Ascending aorta (tissue), 2 donors: Measurements from ENCODE around the gene COQ8A. TPM values are rescaled to one million over a fixed set of nuclear protein-coding genes. Genes with fewer than 3 reads are reported as not detected.

Source experiments
- DNase-seq, 2 donors: peaks; one replicate each; pipeline ENCODE4 v3.0.0-alpha.2; 2019; ENCODE audit warnings: low spot score in 2 of 2
- H3K27ac ChIP-seq, 2 donors: fragments of 200-600 bp; sonication (generic); one replicate each; pipeline ENCODE4 v1.5.1; 2016 to 2017; ENCODE audit warnings: mild to moderate bottlenecking in 1 of 2
- H3K27me3 ChIP-seq: fragments of 200-600 bp; sonication (generic); one replicate; pipeline ENCODE4 v1.5.1; 2017
- H3K36me3 ChIP-seq, 2 donors: fragments of 200-600 bp; sonication (generic); one replicate each; pipeline ENCODE4 v1.5.1; 2016
- H3K4me1 ChIP-seq, 2 donors: fragments of 200-600 bp; sonication (generic); one replicate each; pipeline ENCODE4 v1.5.1; 2016 to 2017; ENCODE audit warnings: mild to moderate bottlenecking in 1 of 2
- H3K4me3 ChIP-seq, 2 donors: fragments of 200-600 bp; sonication (generic); one replicate each; pipeline ENCODE4 v1.5.1; 2016 to 2017; ENCODE audit warnings: mild to moderate bottlenecking in 1 of 2
- H3K9me3 ChIP-seq, 2 donors: fragments of 200-600 bp; sonication (generic); one replicate each; pipeline ENCODE4 v1.5.1; 2016
- CTCF ChIP-seq, 3 experiments: fragments of 200-600 bp in 2 of 3; fragments of 450-650 bp in 1 of 3; sonication (generic) in 2 of 3; IDR thresholded peaks; one replicate each; pipeline ENCODE4 v1.5.1; 2016 to 2019; ENCODE audit warnings: antibody characterized with exemption in 3 of 3, mild to moderate bottlenecking in 1 of 3, moderate library complexity in 1 of 3
- intact Hi-C: fragments of 100-400 bp; cut with DNase I; formaldehyde crosslinking; loops from one replicate; pipeline ENCODE4 v1.15.1; 2023
- total RNA-seq: library from RNA; depleted of rRNA; stranded (reverse); fragments of >200 nt; gene quantifications from one replicate; pipeline ENCODE4 v1.1.0, GENCODE V29; 2016

Gene COQ8A
- total RNA-seq, 1 donor from 2014 or later, result 42.4 TPM

- peaks cover 0 to 10% of the 10 kb centered on the region in 2 donors for H3K36me3 ChIP-seq
- DNase-seq, result no peak
- H3K4me3 ChIP-seq, result no peak overlapping the region
- peaks cover 0 to 27% of the 10 kb centered on the region in 2 donors for H3K4me1 ChIP-seq
- H3K27ac ChIP-seq, result peak overlapping the region; percentile 90 to 91
- no peak for TF ChIP-seq CTCF (IDR thresholded peaks at IDR 0.05)
- intact Hi-C loops, result no loop called here
- H3K27me3 ChIP-seq, result no peaks in the 10 kb centered on the region
- no peaks in the 10 kb centered on the region for H3K9me3 ChIP-seq
Observed at GRCh38 chr1:226972931-226973330, 32.8 kb downstream of the COQ8A start.

- H3K4me3 ChIP-seq, result peak overlapping the region in 1 of 2 donors; percentile 24
- TF ChIP-seq CTCF (IDR thresholded peaks at IDR 0.05), result no peak
- H3K4me1 ChIP-seq, result peaks cover 0 to 27% of the 10 kb centered on the region in 2 donors
- DNase-seq, result no peak
- no peaks in the 10 kb centered on the region for H3K27me3 ChIP-seq
- no peaks in the 10 kb centered on the region for H3K9me3 ChIP-seq
- intact Hi-C loops, result no loop called here
- H3K36me3 ChIP-seq, result peaks cover 0 to 15% of the 10 kb centered on the region in 2 donors
- H3K27ac ChIP-seq, result peak overlapping the region; percentile 90 to 91
Observed at GRCh38 chr1:226973371-226973897, 33.3 kb downstream of the COQ8A start.

GRCh38 chr1:226973898-226974543, 33.9 kb downstream of the COQ8A start:
- peak overlapping the region; percentile 90 to 91 for H3K27ac ChIP-seq
- H3K27me3 ChIP-seq, result no peaks in the 10 kb centered on the region
- peak in 1 of 2 donors; percentile 83 for DNase-seq
- intact Hi-C loops, result loop anchor here (1.0 kb wide), 1 partner anchor 34 kb away; the partner anchor contains the start of gene COQ8A
- H3K4me1 ChIP-seq, result peaks cover 0 to 27% of the 10 kb centered on the region in 2 donors
- no peak for TF ChIP-seq CTCF (IDR thresholded peaks at IDR 0.05)
- peak overlapping the region; percentile 1 to 24 for H3K4me3 ChIP-seq
- H3K36me3 ChIP-seq, result peaks cover 0 to 21% of the 10 kb centered on the region in 2 donors
- no peaks in the 10 kb centered on the region for H3K9me3 ChIP-seq

GRCh38 chr1:226974544-226975258, 34.6 kb downstream of the COQ8A start:
- H3K4me3 ChIP-seq, result peak overlapping the region; percentile 1 to 24
- H3K27ac ChIP-seq, result peak overlapping the region; percentile 90 to 91
- no peak for TF ChIP-seq CTCF (IDR thresholded peaks at IDR 0.05)
- H3K27me3 ChIP-seq, result no peaks in the 10 kb centered on the region
- peaks cover 0 to 27% of the 10 kb centered on the region in 2 donors for H3K4me1 ChIP-seq
- DNase-seq, result peak in 1 of 2 donors; percentile 80
- peaks cover 0 to 20% of the 10 kb centered on the region in 2 donors for H3K36me3 ChIP-seq
- no peaks in the 10 kb centered on the region for H3K9me3 ChIP-seq
- intact Hi-C loops, result loop anchor here (1.0 kb wide), 1 partner anchor 34 kb away; the partner anchor contains the start of gene COQ8A

- peak overlapping the region; percentile 90 to 91 for H3K27ac ChIP-seq
Observed at GRCh38 chr1:226975259-226976250, 35.5 kb downstream of the COQ8A start.

More at GRCh38 chr1:226975259-226976250, 35.5 kb downstream of the COQ8A start:
- H3K4me1 ChIP-seq, result peaks cover 0 to 27% of the 10 kb centered on the region in 2 donors
- no peak for DNase-seq
- H3K27me3 ChIP-seq, result no peaks in the 10 kb centered on the region
- peaks cover 0 to 13% of the 10 kb centered on the region in 2 donors for H3K36me3 ChIP-seq
- H3K9me3 ChIP-seq, result no peaks in the 10 kb centered on the region
- no peak for TF ChIP-seq CTCF (IDR thresholded peaks at IDR 0.05)
- intact Hi-C loops, result no loop called here
- no peak overlapping the region for H3K4me3 ChIP-seq
